ENCODE measurements around the gene GLYATL2. TPM values are rescaled to one million over a fixed set of nuclear protein-coding genes. Genes with fewer than 3 reads are reported as not detected.

GLYATL2 gene
- polyA plus RNA-seq, 1 donor from 2014 or later: not detected

- no peak for TF ChIP-seq MXI1 (conservative IDR thresholded peaks at IDR 0.05; ENCODE audit: poor library complexity, severe bottlenecking)
- TF ChIP-seq TAF1 (IDR thresholded peaks at IDR 0.05; ENCODE audit: low read depth): no peak
- TF ChIP-seq REST (IDR thresholded peaks at IDR 0.05; ENCODE audit: borderline replicate concordance): no peak
- no peak for TF ChIP-seq POLR2AphosphoS5 (IDR thresholded peaks at IDR 0.05)
- TF ChIP-seq EP300 (conservative IDR thresholded peaks at IDR 0.05; ENCODE audit: poor library complexity, severe bottlenecking): no peak
- TF ChIP-seq EZH2 (IDR thresholded peaks at IDR 0.05; ENCODE audit: borderline replicate concordance, insufficient read depth, low read length, poor library complexity, severe bottlenecking): no peak
- TF ChIP-seq RAD21 (conservative IDR thresholded peaks at IDR 0.05): no peak
- TF ChIP-seq SMC3 (conservative IDR thresholded peaks at IDR 0.05; ENCODE audit: poor library complexity): no peak
- no peak for TF ChIP-seq CTCF (IDR thresholded peaks at IDR 0.05; ENCODE audit: poor library complexity, severe bottlenecking)
- Histone ChIP-seq H3F3A (ENCODE audit: insufficient read depth, low read length, poor library complexity, severe bottlenecking) (no peaks in the 10 kb centered on the region), H3K79me2 (replicated peaks; ENCODE audit: insufficient read depth, low read length) (no peaks in the 10 kb centered on the region), H3K4me3 (ENCODE audit: low read length) (no peak overlapping the region), H3K36me3 (ENCODE audit: insufficient read depth, low read length) (no peaks in the 10 kb centered on the region), H3K9me2 (ENCODE audit: insufficient read depth, low read length) (no peaks in the 10 kb centered on the region), H4K20me1 (ENCODE audit: insufficient read depth) (no peaks in the 10 kb centered on the region), H3K27me3 (ENCODE audit: insufficient read depth, low read depth, low read length) (no peaks in the 10 kb centered on the region), H2AFZ (ENCODE audit: low read depth, low read length) (no peak overlapping the region), H3K9ac (ENCODE audit: low read length) (no peak overlapping the region), H3K27ac (ENCODE audit: low read length) (no peak overlapping the region), H3K4me2 (ENCODE audit: low read length) (no peak overlapping the region), H3K9me3 (ENCODE audit: low read length) (no peaks in the 10 kb centered on the region)
Measured at GRCh38 chr11:58787903-58788302, 56.6 kb downstream of the GLYATL2 start.

GRCh38 chr11:58786693-58787092 lies 57.8 kb downstream of the GLYATL2 start:
- Histone ChIP-seq H2AFZ (ENCODE audit: low read depth, low read length) (no peak overlapping the region), H3K36me3 (ENCODE audit: insufficient read depth, low read length) (no peaks in the 10 kb centered on the region), H3K9me2 (ENCODE audit: insufficient read depth, low read length) (no peaks in the 10 kb centered on the region), H3K27me3 (ENCODE audit: insufficient read depth, low read depth, low read length) (no peaks in the 10 kb centered on the region), H4K20me1 (ENCODE audit: insufficient read depth) (no peaks in the 10 kb centered on the region), H3K4me2 (ENCODE audit: low read length) (no peak overlapping the region), H3K27ac (ENCODE audit: low read length) (no peak overlapping the region), H3F3A (ENCODE audit: insufficient read depth, low read length, poor library complexity, severe bottlenecking) (no peaks in the 10 kb centered on the region), H3K79me2 (replicated peaks; ENCODE audit: insufficient read depth, low read length) (no peaks in the 10 kb centered on the region), H3K4me3 (ENCODE audit: low read length) (no peak overlapping the region), H3K9me3 (ENCODE audit: low read length) (no peaks in the 10 kb centered on the region), H3K9ac (ENCODE audit: low read length) (no peak overlapping the region)
- TF ChIP-seq RAD21 (conservative IDR thresholded peaks at IDR 0.05) (no peak), TAF1 (IDR thresholded peaks at IDR 0.05; ENCODE audit: low read depth) (no peak), MXI1 (conservative IDR thresholded peaks at IDR 0.05; ENCODE audit: poor library complexity, severe bottlenecking) (no peak), EZH2 (IDR thresholded peaks at IDR 0.05; ENCODE audit: borderline replicate concordance, insufficient read depth, low read length, poor library complexity, severe bottlenecking) (no peak), REST (IDR thresholded peaks at IDR 0.05; ENCODE audit: borderline replicate concordance) (no peak), CTCF (IDR thresholded peaks at IDR 0.05; ENCODE audit: poor library complexity, severe bottlenecking) (no peak), SMC3 (conservative IDR thresholded peaks at IDR 0.05; ENCODE audit: poor library complexity) (no peak), POLR2AphosphoS5 (IDR thresholded peaks at IDR 0.05) (no peak), EP300 (conservative IDR thresholded peaks at IDR 0.05; ENCODE audit: poor library complexity, severe bottlenecking) (no peak)
